Dendritic cell treated with granulocyte-macrophage colony-stimulating factor and Interleukin-4, amounts not matched to agents 40 ng/mL and 50 ng/mL, for 4 days (primary cell): ENCODE data around the gene DAPK1.
A peak's percentile ranks its signal among the peaks of the same experiment; 100 is the strongest.

ENCODE experiments used
- H3K27ac Mint-ChIP-seq: one replicate; pipeline ENCODE4 v1.8.0; 2022; ENCODE audit warnings: mild to moderate bottlenecking, mixed read lengths
- H3K27me3 Mint-ChIP-seq: one replicate; pipeline ENCODE4 v1.8.0; 2022; ENCODE audit warnings: mild to moderate bottlenecking, mixed read lengths
- H3K36me3 Mint-ChIP-seq: one replicate; pipeline ENCODE4 v1.8.0; 2022; ENCODE audit warnings: low read depth, mixed read lengths
- H3K4me1 Mint-ChIP-seq: one replicate; pipeline ENCODE4 v1.8.0; 2022; ENCODE audit warnings: low read depth, mixed read lengths
- H3K4me3 Mint-ChIP-seq: one replicate; pipeline ENCODE4 v1.8.0; 2022; ENCODE audit warnings: mild to moderate bottlenecking, moderate library complexity, mixed read lengths
- H3K9me3 Mint-ChIP-seq: one replicate; pipeline ENCODE4 v1.8.0; 2022; ENCODE audit warnings: mixed read lengths
- intact Hi-C: fragments of 100-400 bp; cut with micrococcal nuclease; formaldehyde crosslinking; loops from one replicate; pipeline ENCODE4 v1.15.0; 2022

DAPK1 gene

GRCh38 chr9:87659534-87660419 is 162.1 kb downstream of the DAPK1 start:
- Mint-ChIP-seq H3K36me3 (peaks cover 95% of the 10 kb centered on the region), H3K4me3 (no peak overlapping the region), H3K9me3 (peaks cover 4% of the 10 kb centered on the region), H3K27ac (no peak overlapping the region), H3K4me1 (peaks cover 70% of the 10 kb centered on the region), H3K27me3 (no peaks in the 10 kb centered on the region)
- intact Hi-C loops: loop anchor here (5.0 kb wide), 1 partner anchor 162 kb away; the partner anchor contains the start of gene DAPK1

- H3K4me1 Mint-ChIP-seq: peaks cover 55% of the 10 kb centered on the region
- peak overlapping the region; percentile 10 for H3K27ac Mint-ChIP-seq
- H3K9me3 Mint-ChIP-seq: peaks cover 19% of the 10 kb centered on the region
- intact Hi-C loops: loop anchor here (5.0 kb wide), 1 partner anchor 164 kb away; the partner anchor contains the start of gene DAPK1
- H3K27me3 Mint-ChIP-seq: no peaks in the 10 kb centered on the region
- H3K36me3 Mint-ChIP-seq: peaks cover 95% of the 10 kb centered on the region
- no peak overlapping the region for H3K4me3 Mint-ChIP-seq
These were observed 163.6 kb downstream of the DAPK1 start for GRCh38 chr9:87661241-87661640.

GRCh38 chr9:87662808-87663528 is 165.3 kb downstream of the DAPK1 start:
- Mint-ChIP-seq H3K27me3 (no peaks in the 10 kb centered on the region), H3K36me3 (peaks cover 96% of the 10 kb centered on the region), H3K27ac (peak overlapping the region; percentile 35), H3K9me3 (peaks cover 31% of the 10 kb centered on the region), H3K4me3 (no peak overlapping the region), H3K4me1 (peaks cover 38% of the 10 kb centered on the region)
- intact Hi-C loops: loop anchor here (1.0 to 5.0 kb wide), 2 partner anchors 166 to 326 kb away; partner anchors contain the start of gene DAPK1

DNA sequence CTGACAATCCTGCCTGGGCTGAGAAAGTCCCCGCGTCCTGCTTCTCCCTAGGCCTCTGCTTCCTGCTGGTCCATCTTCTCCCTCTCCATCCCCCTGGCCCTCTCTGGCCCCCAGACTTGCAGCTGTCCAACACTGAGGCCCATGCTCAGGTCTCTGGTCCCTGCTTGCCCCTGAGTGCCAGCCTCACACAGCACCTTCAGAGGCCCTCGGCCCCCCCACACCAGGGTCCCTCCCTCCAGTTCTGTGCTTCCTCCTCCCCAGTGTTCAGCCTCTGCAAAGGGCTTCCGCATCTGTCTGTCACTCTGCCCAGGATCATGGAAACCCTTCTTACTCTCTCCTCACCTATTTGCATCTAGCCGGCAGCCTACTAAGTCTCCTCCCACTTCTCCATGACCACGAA is 165.9 kb downstream of the DAPK1 start:
- Mint-ChIP-seq H3K4me3 (no peak overlapping the region), H3K4me1 (peaks cover 33% of the 10 kb centered on the region), H3K36me3 (peaks cover 96% of the 10 kb centered on the region), H3K9me3 (peaks cover 31% of the 10 kb centered on the region), H3K27ac (peak overlapping the region; percentile 35), H3K27me3 (no peaks in the 10 kb centered on the region)
- intact Hi-C loops: loop anchor here (5.0 kb wide), 1 partner anchor 166 kb away; the partner anchor contains the start of gene DAPK1

- intact Hi-C loops: loop anchor here (5.0 kb wide), 1 partner anchor 167 kb away; the partner anchor contains the start of gene DAPK1
- Mint-ChIP-seq H3K4me3 (no peak overlapping the region), H3K27ac (peak overlapping the region; percentile 35), H3K36me3 (peaks cover 93% of the 10 kb centered on the region), H3K27me3 (no peaks in the 10 kb centered on the region), H3K4me1 (peaks cover 33% of the 10 kb centered on the region), H3K9me3 (peaks cover 31% of the 10 kb centered on the region)
These were observed 166.7 kb downstream of the DAPK1 start for GRCh38 chr9:87664153-87665060.

DNA sequence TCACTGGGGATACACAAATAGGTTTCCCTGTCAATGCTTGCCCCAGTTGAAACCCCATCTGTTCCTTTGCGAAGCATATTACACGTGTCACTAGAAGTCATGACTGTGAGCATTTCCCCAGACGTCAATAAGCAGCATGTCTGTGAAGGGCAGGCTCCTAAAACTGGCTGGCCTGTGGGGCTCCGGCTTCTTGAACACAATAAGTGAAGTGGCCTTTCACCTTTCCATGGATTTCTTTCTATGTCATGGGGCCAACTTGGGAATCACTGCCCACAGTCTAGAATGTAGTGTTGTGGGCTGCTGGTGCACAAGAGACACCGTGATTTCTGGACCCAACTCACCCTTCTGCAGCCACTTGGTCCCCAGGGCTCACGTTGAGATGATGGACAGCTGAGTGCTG is 167.8 kb downstream of the DAPK1 start:
- peaks cover 93% of the 10 kb centered on the region for H3K36me3 Mint-ChIP-seq
- no peak overlapping the region for H3K4me3 Mint-ChIP-seq
- H3K27me3 Mint-ChIP-seq: no peaks in the 10 kb centered on the region
- intact Hi-C loops: no loop called here
- H3K4me1 Mint-ChIP-seq: peaks cover 30% of the 10 kb centered on the region
- H3K27ac Mint-ChIP-seq: no peak overlapping the region
- H3K9me3 Mint-ChIP-seq: peaks cover 31% of the 10 kb centered on the region

- H3K9me3 Mint-ChIP-seq: peaks cover 31% of the 10 kb centered on the region
- H3K27ac Mint-ChIP-seq: no peak overlapping the region
- intact Hi-C loops: no loop called here
- no peak overlapping the region for H3K4me3 Mint-ChIP-seq
- peaks cover 94% of the 10 kb centered on the region for H3K36me3 Mint-ChIP-seq
- peaks cover 13% of the 10 kb centered on the region for H3K4me1 Mint-ChIP-seq
- H3K27me3 Mint-ChIP-seq: no peaks in the 10 kb centered on the region
These were observed 169.6 kb downstream of the DAPK1 start for GRCh38 chr9:87667164-87667738.

- peaks cover 6% of the 10 kb centered on the region for H3K4me1 Mint-ChIP-seq
- intact Hi-C loops: no loop called here
- H3K9me3 Mint-ChIP-seq: peaks cover 31% of the 10 kb centered on the region
These were observed 170.6 kb downstream of the DAPK1 start for GRCh38 chr9:87668222-87668621.

DNA sequence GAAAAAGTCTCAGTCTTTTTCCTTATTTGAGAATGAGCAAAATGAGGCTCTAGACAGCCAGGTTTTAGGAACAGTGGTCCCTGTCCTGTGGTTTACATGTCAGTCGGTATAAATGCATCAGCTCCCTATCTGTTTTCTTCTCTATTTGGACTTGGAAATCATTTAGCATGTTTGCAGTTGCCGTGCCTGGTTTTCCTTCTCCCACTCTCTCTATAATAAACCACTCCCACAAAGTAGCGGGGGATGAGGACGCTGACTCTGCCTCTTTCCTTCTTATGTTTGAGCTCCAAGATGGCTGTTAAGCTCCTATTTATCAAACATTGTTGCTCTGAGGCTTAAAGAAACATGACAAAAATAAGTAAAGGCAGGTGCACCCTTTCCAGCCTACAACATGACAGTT is 171.1 kb downstream of the DAPK1 start:
- intact Hi-C loops: no loop called here
- Mint-ChIP-seq H3K4me3 (no peak overlapping the region), H3K27ac (no peak overlapping the region), H3K9me3 (peaks cover 31% of the 10 kb centered on the region), H3K4me1 (peaks cover 6% of the 10 kb centered on the region), H3K27me3 (no peaks in the 10 kb centered on the region), H3K36me3 (peaks cover 97% of the 10 kb centered on the region)

More at GRCh38 chr9:87668222-87668621, 170.6 kb downstream of the DAPK1 start:
- Mint-ChIP-seq H3K27ac (no peak overlapping the region), H3K27me3 (no peaks in the 10 kb centered on the region), H3K4me3 (no peak overlapping the region), H3K36me3 (peaks cover 97% of the 10 kb centered on the region)

DNA sequence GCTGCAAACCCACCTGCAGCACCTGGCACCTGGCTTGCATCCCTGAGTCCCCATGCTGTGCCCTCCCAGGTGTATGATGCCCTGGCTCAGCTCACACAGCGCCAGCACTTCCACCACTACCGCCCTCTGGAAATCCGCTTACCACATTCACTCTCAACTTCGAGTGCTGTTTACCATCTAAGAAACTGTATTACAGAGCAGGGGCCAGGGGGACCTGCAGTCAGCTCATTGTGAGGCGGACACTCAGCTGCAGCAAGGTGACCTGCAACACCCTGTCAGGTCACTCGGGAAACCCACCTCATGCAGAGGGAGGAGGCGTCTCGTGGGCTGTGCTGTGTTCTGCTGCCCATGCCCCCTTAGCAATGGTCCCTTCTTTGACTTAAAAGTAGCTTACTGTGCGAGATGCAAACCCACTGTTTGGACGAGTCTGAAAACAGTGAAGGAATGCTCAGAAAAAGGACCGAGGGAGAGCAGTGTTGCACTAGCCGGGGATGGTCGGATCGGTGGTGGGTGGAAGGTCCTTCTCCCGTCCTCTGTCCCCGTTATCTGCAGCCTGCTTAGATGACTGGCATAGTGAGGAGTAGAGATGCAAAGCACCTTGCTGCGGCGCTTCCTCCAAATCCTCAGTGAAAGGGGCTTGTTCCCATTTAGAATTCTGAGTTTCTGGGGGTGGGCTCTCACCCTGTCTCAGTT is 173.1 kb downstream of the DAPK1 start:
- peaks cover 12% of the 10 kb centered on the region for H3K4me1 Mint-ChIP-seq
- peaks cover 93% of the 10 kb centered on the region for H3K36me3 Mint-ChIP-seq
- intact Hi-C loops: no loop called here
- H3K9me3 Mint-ChIP-seq: peaks cover 17% of the 10 kb centered on the region
- no peaks in the 10 kb centered on the region for H3K27me3 Mint-ChIP-seq
- H3K4me3 Mint-ChIP-seq: no peak overlapping the region
- H3K27ac Mint-ChIP-seq: no peak overlapping the region

- Mint-ChIP-seq H3K9me3 (peaks cover 10% of the 10 kb centered on the region), H3K27me3 (no peaks in the 10 kb centered on the region), H3K4me1 (peaks cover 19% of the 10 kb centered on the region), H3K4me3 (no peak overlapping the region), H3K27ac (no peak overlapping the region), H3K36me3 (peaks cover 93% of the 10 kb centered on the region)
- intact Hi-C loops: no loop called here
These were observed 173.8 kb downstream of the DAPK1 start for GRCh38 chr9:87671478-87671877.

GRCh38 chr9:87671925-87672324 is 174.3 kb downstream of the DAPK1 start:
- Mint-ChIP-seq H3K9me3 (peaks cover 5% of the 10 kb centered on the region), H3K27me3 (no peaks in the 10 kb centered on the region), H3K4me1 (peaks cover 24% of the 10 kb centered on the region), H3K4me3 (no peak overlapping the region), H3K27ac (no peak overlapping the region), H3K36me3 (peaks cover 93% of the 10 kb centered on the region)
- intact Hi-C loops: no loop called here
